Keratinocyte (primary cell): ENCODE measurements around the gene FRY. TPM values are rescaled to one million over a fixed set of nuclear protein-coding genes. Genes with fewer than 3 reads are reported as not detected.

Source experiments
- DNase-seq: peaks from one replicate; pipeline ENCODE4 v3.0.0-alpha.2; 2011; ENCODE audit warnings: low read depth, missing footprints, low spot score
- FAIRE-seq: peaks from 2 replicates; lab custom pipeline; 2011; peaks lifted over from hg19 to GRCh38; lab: Jason Lieb, UNC
- H2AFZ ChIP-seq: 2 replicates; pipeline ENCODE4 v1.6.0; 2012; ENCODE audit warnings: low read length, control low read depth, inconsistent platforms; ENCODE audit not compliant: control insufficient read depth
- H3K27ac ChIP-seq: 2 replicates; pipeline ENCODE4 v1.5.1; 2011; ENCODE audit warnings: low read length; ENCODE audit not compliant: control insufficient read depth, insufficient read depth
- H3K27me3 ChIP-seq: 3 replicates; pipeline ENCODE4 v1.6.0; 2011; ENCODE audit warnings: low read length; ENCODE audit not compliant: control insufficient read depth, insufficient read depth; ENCODE audit errors: extremely low read depth
- H3K36me3 ChIP-seq, 2 experiments: 2 replicates in 1 of 2; 3 replicates in 1 of 2; pipeline ENCODE4 v1.5.1; 2011; ENCODE audit warnings: low read length in 2 of 2, mild to moderate bottlenecking in 1 of 2; ENCODE audit not compliant: control insufficient read depth in 2 of 2, insufficient read depth in 2 of 2; ENCODE audit errors: extremely low read depth in 1 of 2
- H3K4me1 ChIP-seq: 3 replicates; pipeline ENCODE4 v1.5.1; 2011; ENCODE audit warnings: low read length; ENCODE audit not compliant: control insufficient read depth, insufficient read depth; ENCODE audit errors: extremely low read depth
- H3K4me2 ChIP-seq: 3 replicates; pipeline ENCODE4 v1.6.0; 2011; ENCODE audit warnings: low read depth, low read length; ENCODE audit not compliant: control insufficient read depth, insufficient read depth; ENCODE audit errors: extremely low read depth
- H3K4me3 ChIP-seq, 3 experiments: fragments of 200-600 bp in 1 of 3; sonication (generic) in 1 of 3; 2 replicates in 2 of 3; 3 replicates in 1 of 3; pipeline ENCODE4 v1.5.1; 2011 to 2016; ENCODE audit warnings: low read length in 3 of 3, mild to moderate bottlenecking in 3 of 3, control low read depth in 2 of 3, inconsistent platforms in 1 of 3, low read depth in 1 of 3, mixed read lengths in 1 of 3, mixed run types in 1 of 3, moderate library complexity in 1 of 3; ENCODE audit not compliant: control insufficient read depth in 2 of 3, insufficient read depth in 2 of 3; ENCODE audit errors: extremely low read depth in 1 of 3
- H3K79me2 ChIP-seq: 2 replicates; pipeline ENCODE4 v1.6.0; 2012; ENCODE audit warnings: low read length; ENCODE audit not compliant: control insufficient read depth, insufficient read depth
- H3K9ac ChIP-seq: 3 replicates; pipeline ENCODE4 v1.6.0; 2011; ENCODE audit warnings: low read length; ENCODE audit not compliant: control insufficient read depth, insufficient read depth; ENCODE audit errors: extremely low read depth
- H3K9me1 ChIP-seq: 3 replicates; pipeline ENCODE4 v1.6.0; 2011; ENCODE audit warnings: low read length; ENCODE audit not compliant: control insufficient read depth, insufficient read depth; ENCODE audit errors: extremely low read depth
- H3K9me3 ChIP-seq: 2 replicates; pipeline ENCODE4 v1.5.1; 2012; ENCODE audit warnings: low read depth, low read length; ENCODE audit not compliant: control insufficient read depth
- H4K20me1 ChIP-seq: 3 replicates; pipeline ENCODE4 v1.6.0; 2011; ENCODE audit warnings: low read length; ENCODE audit not compliant: control insufficient read depth, insufficient read depth; ENCODE audit errors: extremely low read depth
- EZH2 ChIP-seq: IDR thresholded peaks from one replicate; pipeline ENCODE4 v1.6.1; 2012; ENCODE audit warnings: inconsistent platforms, mild to moderate bottlenecking, low read length, moderate library complexity
- dilution Hi-C: fragments of 300-500 bp; cut with MboI; formaldehyde crosslinking; loops from one replicate; pipeline ENCODE4 v1.7.0; 2020; ENCODE audit warnings: low sequenced_read_pairs; ENCODE audit not compliant: extremely low pct_ligation_motif_present
- polyA plus RNA-seq, 5 experiments: library from polyadenylated mRNA; depleted of rRNA in 3 of 5; stranded (reverse) in 3 of 5; stranded (forward) in 1 of 5; unstranded in 1 of 5; fragments of >200 nt; gene quantifications; 1 replicate in 1 of 5; 2 replicates in 3 of 5; 3 replicates in 1 of 5; pipeline versions ENCODE4 v1.2.1 to v1.2.3, GENCODE V29; 2011 to 2012; ENCODE audit warnings: missing spikeins in 2 of 5, low read depth in 1 of 5, low replicate concordance in 1 of 5
- TF ChIP-seq, protein P1 (sequence below), 3 experiments: IDR thresholded peaks in 1 of 3; conservative IDR thresholded peaks in 1 of 3; optimal IDR thresholded peaks in 1 of 3; 2 replicates in 2 of 3; 3 replicates in 1 of 3; pipeline versions ENCODE3 to v1.5.1; 2011; ENCODE audit warnings: low read length in 3 of 3, mild to moderate bottlenecking in 3 of 3, moderate library complexity in 2 of 3, control low read depth in 1 of 3, inconsistent platforms in 1 of 3; ENCODE audit not compliant: insufficient read depth in 2 of 3; ENCODE audit errors: extremely low read depth in 1 of 3

FRY gene
- polyA plus RNA-seq, 1 donor (not counting 4 experiments of a cell fraction or from before 2014, with no cell fraction given), result 0.80 TPM

DNA sequence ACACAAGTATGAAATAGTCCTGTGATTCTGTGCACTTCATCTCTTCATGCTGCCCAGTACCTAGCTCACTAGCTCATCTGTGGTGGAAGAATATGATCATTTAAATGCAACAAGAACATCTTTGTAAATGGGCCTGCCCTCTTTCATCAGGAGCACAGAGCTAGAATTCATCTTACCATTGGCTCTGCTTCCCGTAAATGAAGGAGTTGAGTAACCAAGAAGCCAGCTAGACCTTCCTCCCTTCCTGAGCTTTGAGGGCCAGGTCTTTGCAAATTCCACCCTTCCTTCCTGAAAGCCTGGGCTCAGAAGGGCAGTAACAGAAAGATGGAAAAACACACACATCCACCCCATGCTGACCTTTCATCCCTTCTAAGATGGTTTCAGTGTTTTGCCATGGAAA lies 82.0 kb downstream of the FRY start:
- Histone ChIP-seq H3K27ac (no peak overlapping the region), H2AFZ (no peak overlapping the region), H3K79me2 (no peaks in the 10 kb centered on the region), H3K9me1 (no peaks in the 10 kb centered on the region), H3K4me1 (no peaks in the 10 kb centered on the region), H4K20me1 (no peaks in the 10 kb centered on the region), H3K27me3 (no peaks in the 10 kb centered on the region), H3K4me2 (no peak overlapping the region), H3K4me3 (no peak overlapping the region), H3K36me3 (no peaks in the 10 kb centered on the region), H3K9me3 (no peaks in the 10 kb centered on the region), H3K9ac (no peak overlapping the region)
- dilution Hi-C loops, result no loop called here
- TF ChIP-seq, protein P1, sequence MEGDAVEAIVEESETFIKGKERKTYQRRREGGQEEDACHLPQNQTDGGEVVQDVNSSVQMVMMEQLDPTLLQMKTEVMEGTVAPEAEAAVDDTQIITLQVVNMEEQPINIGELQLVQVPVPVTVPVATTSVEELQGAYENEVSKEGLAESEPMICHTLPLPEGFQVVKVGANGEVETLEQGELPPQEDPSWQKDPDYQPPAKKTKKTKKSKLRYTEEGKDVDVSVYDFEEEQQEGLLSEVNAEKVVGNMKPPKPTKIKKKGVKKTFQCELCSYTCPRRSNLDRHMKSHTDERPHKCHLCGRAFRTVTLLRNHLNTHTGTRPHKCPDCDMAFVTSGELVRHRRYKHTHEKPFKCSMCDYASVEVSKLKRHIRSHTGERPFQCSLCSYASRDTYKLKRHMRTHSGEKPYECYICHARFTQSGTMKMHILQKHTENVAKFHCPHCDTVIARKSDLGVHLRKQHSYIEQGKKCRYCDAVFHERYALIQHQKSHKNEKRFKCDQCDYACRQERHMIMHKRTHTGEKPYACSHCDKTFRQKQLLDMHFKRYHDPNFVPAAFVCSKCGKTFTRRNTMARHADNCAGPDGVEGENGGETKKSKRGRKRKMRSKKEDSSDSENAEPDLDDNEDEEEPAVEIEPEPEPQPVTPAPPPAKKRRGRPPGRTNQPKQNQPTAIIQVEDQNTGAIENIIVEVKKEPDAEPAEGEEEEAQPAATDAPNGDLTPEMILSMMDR (optimal IDR thresholded peaks at IDR 0.05 in 1 of 3, IDR thresholded peaks at IDR 0.05 in 1 of 3, conservative IDR thresholded peaks at IDR 0.05 in 1 of 3; ENCODE audit: extremely low read depth in 1 of 3, insufficient read depth in 2 of 3, low read length in 3 of 3), result no peak
- TF ChIP-seq EZH2, result no peak
- DNase-seq (no peak), FAIRE-seq (no peak)

DNA sequence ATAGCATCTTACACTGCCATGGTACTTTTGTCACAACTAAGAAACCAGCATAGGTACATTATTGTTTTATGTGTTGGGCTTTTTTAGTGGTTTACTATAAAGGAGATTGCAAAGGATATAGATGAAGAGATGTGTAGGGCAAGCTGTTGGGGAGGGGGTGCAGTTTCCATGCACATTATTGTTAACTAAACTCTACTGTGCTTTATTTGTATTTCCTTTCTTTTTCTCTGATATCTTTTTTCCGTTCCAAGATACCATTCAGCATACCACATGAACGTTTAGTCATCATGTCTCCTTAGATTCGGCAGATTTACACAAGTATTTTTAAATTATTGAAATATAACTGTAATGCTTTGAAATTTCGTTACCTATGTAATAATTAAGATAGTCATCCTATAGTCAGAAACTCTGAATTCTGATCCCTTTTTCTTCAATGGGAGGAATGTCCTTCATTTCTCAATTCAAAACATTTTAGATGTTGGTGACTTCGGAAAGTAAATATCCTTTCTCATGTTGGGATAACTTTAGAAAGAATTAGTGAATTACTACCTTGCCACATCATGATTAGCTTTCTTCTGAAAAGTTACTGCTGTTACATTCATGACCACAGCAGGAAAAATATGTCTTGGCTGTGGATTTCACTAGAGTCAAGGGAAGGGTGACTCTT lies 82.8 kb downstream of the FRY start:
- Histone ChIP-seq H3K27me3 (no peaks in the 10 kb centered on the region), H2AFZ (no peak overlapping the region), H3K79me2 (no peaks in the 10 kb centered on the region), H3K27ac (no peak overlapping the region), H3K4me3 (no peak overlapping the region), H3K9me1 (no peaks in the 10 kb centered on the region), H3K9ac (no peak overlapping the region), H3K4me1 (no peaks in the 10 kb centered on the region), H4K20me1 (no peaks in the 10 kb centered on the region), H3K9me3 (no peaks in the 10 kb centered on the region), H3K4me2 (no peak overlapping the region), H3K36me3 (no peaks in the 10 kb centered on the region)
- no peak for TF ChIP-seq EZH2
- TF ChIP-seq, protein P1 (optimal IDR thresholded peaks at IDR 0.05 in 1 of 3, IDR thresholded peaks at IDR 0.05 in 1 of 3, conservative IDR thresholded peaks at IDR 0.05 in 1 of 3; ENCODE audit: extremely low read depth in 1 of 3, insufficient read depth in 2 of 3, low read length in 3 of 3), result no peak
- DNase-seq (no peak), FAIRE-seq (no peak)
- dilution Hi-C loops, result no loop called here
